HCT116 (cell line): ENCODE measurements around the gene RMND5A. TPM values are rescaled to one million over a fixed set of nuclear protein-coding genes. Genes with fewer than 3 reads are reported as not detected.

Experiments used
- ATAC-seq: fragments of 200-7000 bp; cut with Tn5 transposase; 2 replicates; pipeline ENCODE4 v1.9.1; 2020; ENCODE audit warnings: mild to moderate bottlenecking, moderate library complexity
- BruUV-seq: library from RNA; stranded (reverse); fragments of 400-500 nt; replicated peaks from 2 replicates; lab custom pipeline; 2021; lab: Mats Ljungman, UMichigan
- CTCF ChIA-PET: fragments of 300-600 bp; sonication (Branson Sonifier 250); formaldehyde crosslinking; loops from one replicate; lab custom pipeline; 2021; ENCODE audit warnings: antibody characterized with exemption; lab: Charles Lee
- POLR2A ChIA-PET: fragments of 300-600, 350-600 bp; sonication (Branson Sonifier 250); formaldehyde crosslinking; loops from one replicate; lab custom pipeline; 2021; ENCODE audit warnings: antibody characterized with exemption; lab: Charles Lee
- RAD21 ChIA-PET, 2 experiments: fragments of 300-600 bp; sonication (Branson Sonifier 250); formaldehyde crosslinking; loops; one replicate each; lab custom pipeline; 2023; ENCODE audit warnings: low total read pairs in 2 of 2; ENCODE audit not compliant: uncharacterized antibody in 2 of 2, unreplicated experiment in 2 of 2, low non-redundant PET in 1 of 2; lab: Charles Lee
- DNase-seq: peaks from one replicate; pipeline ENCODE4 v3.0.0-alpha.2; 2010; ENCODE audit warnings: low read depth, low spot score
- H2AFZ ChIP-seq: fragments of 200-600 bp; shearing (Covaris generic), sonication (generic); 2 replicates; pipeline ENCODE4 v1.6.1; 2017; ENCODE audit warnings: low read depth, mixed run types, mixed read lengths, antibody characterized with exemption, low read length; ENCODE audit not compliant: poor library complexity, severe bottlenecking
- H3K27ac ChIP-seq: 2 replicates; pipeline ENCODE4 v1.5.1; 2012; ENCODE audit warnings: low read depth, low read length
- H3K27me3 ChIP-seq: fragments of 200-600 bp; sonication (generic); 2 replicates; pipeline ENCODE4 v1.6.1; 2016; ENCODE audit warnings: mixed run types, low read length, mixed read lengths; ENCODE audit not compliant: insufficient read depth
- H3K36me3 ChIP-seq, 2 experiments: fragments of 200-500 bp in 1 of 2; fragments of 200-600 bp in 1 of 2; sonication (Bioruptor generic) in 1 of 2; sonication (generic) in 1 of 2; 2 replicates each; pipeline versions ENCODE4 v1.5.1 to v1.6.1; 2014 to 2016; ENCODE audit warnings: low read length in 2 of 2, inconsistent platforms in 1 of 2, mixed read lengths in 1 of 2, mixed run types in 1 of 2; ENCODE audit not compliant: insufficient read depth in 2 of 2, control insufficient read depth in 1 of 2
- H3K4me1 ChIP-seq, 2 experiments: fragments of 200-600 bp in 1 of 2; sonication (generic) in 1 of 2; 2 replicates each; pipeline versions ENCODE4 v1.5.1 to v1.6.1; 2012 to 2017; ENCODE audit warnings: low read length in 2 of 2, inconsistent platforms in 1 of 2, mild to moderate bottlenecking in 1 of 2, mixed read lengths in 1 of 2, mixed run types in 1 of 2, moderate library complexity in 1 of 2; ENCODE audit not compliant: insufficient read depth in 2 of 2, control insufficient read depth in 1 of 2
- H3K4me2 ChIP-seq: fragments of 200-600 bp; sonication (generic); 2 replicates; pipeline ENCODE4 v1.6.1; 2017; ENCODE audit warnings: mixed run types, low read length, mixed read lengths
- H3K4me3 ChIP-seq, 2 experiments: fragments of 200-600 bp in 1 of 2; sonication (generic) in 1 of 2; replicated peaks in 1 of 2; 2 replicates each; pipeline ENCODE4 v1.5.1; 2011 to 2016; ENCODE audit warnings: low read length in 2 of 2, control low read depth in 1 of 2, low read depth in 1 of 2, mild to moderate bottlenecking in 1 of 2, mixed read lengths in 1 of 2, mixed run types in 1 of 2
- H3K79me2 ChIP-seq: fragments of 200-600 bp; sonication (generic); 2 replicates; pipeline ENCODE4 v1.6.1; 2017; ENCODE audit warnings: mild to moderate bottlenecking, mixed run types, low read length, moderate library complexity, mixed read lengths; ENCODE audit not compliant: insufficient read depth
- H3K9ac ChIP-seq: fragments of 200-600 bp; sonication (generic); 2 replicates; pipeline ENCODE4 v1.6.1; 2016; ENCODE audit warnings: low read length, mixed read lengths
- H3K9me2 ChIP-seq: fragments of 200-600 bp; sonication (generic), shearing (Covaris generic); 2 replicates; pipeline ENCODE4 v1.6.1; 2017; ENCODE audit warnings: mixed run types, mild to moderate bottlenecking, moderate library complexity; ENCODE audit not compliant: insufficient read depth
- H3K9me3 ChIP-seq, 2 experiments: fragments of 200-500 bp in 1 of 2; fragments of 200-600 bp in 1 of 2; sonication (Bioruptor generic) in 1 of 2; sonication (generic) in 1 of 2; 2 replicates each; pipeline ENCODE4 v1.6.1; 2014 to 2017; ENCODE audit warnings: low read length in 2 of 2, mixed read lengths in 2 of 2, inconsistent platforms in 1 of 2, low read depth in 1 of 2, mild to moderate bottlenecking in 1 of 2, mixed run types in 1 of 2, moderate library complexity in 1 of 2; ENCODE audit not compliant: control insufficient read depth in 1 of 2, insufficient read depth in 1 of 2
- H4K20me1 ChIP-seq: fragments of 200-600 bp; sonication (generic), shearing (Covaris generic); 2 replicates; pipeline ENCODE4 v1.6.1; 2017; ENCODE audit warnings: mixed run types, mild to moderate bottlenecking, moderate library complexity; ENCODE audit not compliant: insufficient read depth
- CBX3 ChIP-seq: IDR thresholded peaks from 2 replicates; pipeline ENCODE4 v1.6.1; 2012; ENCODE audit warnings: low read depth
- EGR1 ChIP-seq: IDR thresholded peaks from 2 replicates; pipeline ENCODE4 v1.6.1; 2012; ENCODE audit warnings: low read depth
- ELF1 ChIP-seq: IDR thresholded peaks from 2 replicates; pipeline ENCODE4 v1.6.1; 2012; ENCODE audit warnings: low read depth, borderline replicate concordance
- EZH2 ChIP-seq: fragments of 200-600 bp; sonication (generic); IDR thresholded peaks from 2 replicates; pipeline ENCODE4 v1.6.1; 2017; ENCODE audit warnings: antibody characterized with exemption, mixed run types
- FOSL1 ChIP-seq: IDR thresholded peaks from 2 replicates; pipeline ENCODE4 v1.6.1; 2012; ENCODE audit warnings: low read depth
- JUND ChIP-seq: IDR thresholded peaks from 2 replicates; pipeline ENCODE4 v1.6.1; 2012
- POLR2AphosphoS5 ChIP-seq: IDR thresholded peaks from 2 replicates; pipeline ENCODE4 v1.6.1; 2011; ENCODE audit warnings: mild to moderate bottlenecking, low read depth, low read length, moderate library complexity
- RAD21 ChIP-seq: IDR thresholded peaks from 2 replicates; pipeline ENCODE4 v1.6.1; 2012; ENCODE audit warnings: low read depth, mild to moderate bottlenecking
- SP1 ChIP-seq: IDR thresholded peaks from 2 replicates; pipeline ENCODE4 v1.6.1; 2012; ENCODE audit warnings: low read depth
- TCF7L2 ChIP-seq: IDR thresholded peaks from 2 replicates; pipeline ENCODE4 v1.7.0; 2011; ENCODE audit warnings: borderline replicate concordance, inconsistent platforms; ENCODE audit not compliant: insufficient read depth, insufficient read length; ENCODE audit errors: extremely low read depth
- ZBTB33 ChIP-seq: IDR thresholded peaks from 2 replicates; pipeline ENCODE4 v1.6.1; 2011; ENCODE audit warnings: mild to moderate bottlenecking, low read length, moderate library complexity; ENCODE audit not compliant: insufficient replicate concordance; ENCODE audit errors: extremely low read depth
- ZFX ChIP-seq: fragments of 450-650 bp; IDR thresholded peaks from 2 replicates; pipeline ENCODE4 v1.6.1; 2017
- ZNF274 ChIP-seq: fragments of 200-500 bp; sonication (Bioruptor generic); IDR thresholded peaks from 2 replicates; pipeline ENCODE4 v1.6.1; 2014; ENCODE audit warnings: mild to moderate bottlenecking, low read depth, low read length, inconsistent platforms
- intact Hi-C: fragments of 100-400 bp; cut with micrococcal nuclease; formaldehyde crosslinking; loops from 2 replicates; pipeline ENCODE4 v1.10.0; 2022
- total RNA-seq: library from RNA; stranded (reverse); gene quantifications from one replicate; pipeline ENCODE4 v1.2.1, GENCODE V29; 2021; ENCODE audit not compliant: unreplicated experiment
- TF ChIP-seq, protein P1 (sequence below): IDR thresholded peaks from 2 replicates; pipeline ENCODE4 v1.6.1; 2012
- TF ChIP-seq, protein P2 (sequence below): IDR thresholded peaks from 2 replicates; pipeline ENCODE4 v1.6.1; 2012
- TF ChIP-seq, protein P3 (sequence below), 3 experiments: fragments of 200-600 bp in 1 of 3; sonication (generic) in 1 of 3; IDR thresholded peaks in 2 of 3; conservative IDR thresholded peaks in 1 of 3; 2 replicates each; pipeline ENCODE4 v1.5.1; 2012 to 2017; ENCODE audit warnings: low read depth in 2 of 3, low read length in 2 of 3, antibody characterized with exemption in 1 of 3, borderline replicate concordance in 1 of 3, control low read depth in 1 of 3, mild to moderate bottlenecking in 1 of 3, mixed read lengths in 1 of 3, mixed run types in 1 of 3, moderate library complexity in 1 of 3; ENCODE audit not compliant: insufficient read depth in 1 of 3

RMND5A gene
- total RNA-seq, 1 experiment from 2014 or later: 32.4 TPM

DNA sequence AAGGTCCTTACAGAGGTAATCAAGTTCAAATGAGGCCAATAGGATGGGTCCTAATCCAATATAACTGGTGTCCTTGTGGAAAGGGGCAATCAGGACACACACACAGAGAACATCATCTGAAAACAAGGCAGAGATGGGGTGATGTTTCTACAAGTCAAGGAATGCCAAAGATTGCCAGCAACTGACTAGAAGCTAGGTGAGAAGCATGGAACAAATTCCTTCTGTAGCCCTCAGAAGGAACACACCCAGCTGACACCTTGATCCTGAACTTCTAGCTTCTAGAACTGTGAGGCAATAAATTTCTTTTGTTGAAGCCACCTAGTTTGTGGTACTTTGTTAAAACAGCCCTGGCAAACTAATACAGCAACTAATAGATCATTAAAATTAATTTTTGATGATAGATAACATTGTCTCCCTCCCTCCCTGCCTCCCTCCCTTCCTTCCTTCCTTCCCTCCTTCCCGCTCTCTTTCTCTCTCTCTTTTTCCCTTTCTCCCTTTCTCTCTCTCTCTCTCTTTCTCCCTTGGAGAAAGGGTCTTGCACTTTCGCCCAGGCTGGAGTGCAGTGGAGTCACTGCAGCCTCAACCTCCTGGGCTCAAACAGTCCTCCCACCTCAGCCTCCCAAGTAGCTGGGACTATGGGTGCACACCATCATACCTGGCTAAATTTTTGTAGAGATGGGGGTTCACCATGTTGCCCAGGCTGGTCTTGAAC lies 80.9 kb downstream of the RMND5A start:
- DNase-seq: no peak
- H3K4me3 ChIP-seq: no peak overlapping the region
- POLR2A ChIA-PET: no interaction called here

More for the DNA sequence above, 80.9 kb downstream of the RMND5A start:
- Histone ChIP-seq H3K4me1 (no peaks in the 10 kb centered on the region), H3K27me3 (no peaks in the 10 kb centered on the region), H3K9me3 (peaks cover 7 to 10% of the 10 kb centered on the region in 2 experiments; a peak in 2 of 4 replicates), H2AFZ (no peak overlapping the region), H3K27ac (no peak overlapping the region), H4K20me1 (no peaks in the 10 kb centered on the region), H3K79me2 (no peaks in the 10 kb centered on the region), H3K9ac (no peak overlapping the region), H3K4me2 (no peak overlapping the region), H3K9me2 (no peaks in the 10 kb centered on the region), H3K36me3 (no peaks in the 10 kb centered on the region)
- intact Hi-C loops: loop anchor here (10.0 kb wide), 1 partner anchor 414 kb away; no protein-coding TSS in a partner anchor
- RAD21 ChIA-PET: no interaction called here
- CTCF ChIA-PET: no interaction called here
- no TSS peak for BruUV-seq
- ATAC-seq: no peak
- no peak for TF ChIP-seq ZBTB33
- no peak for TF ChIP-seq ELF1
- no peak for TF ChIP-seq ZFX
- no peak for TF ChIP-seq FOSL1
- TF ChIP-seq, protein P1, sequence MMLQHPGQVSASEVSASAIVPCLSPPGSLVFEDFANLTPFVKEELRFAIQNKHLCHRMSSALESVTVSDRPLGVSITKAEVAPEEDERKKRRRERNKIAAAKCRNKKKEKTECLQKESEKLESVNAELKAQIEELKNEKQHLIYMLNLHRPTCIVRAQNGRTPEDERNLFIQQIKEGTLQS: no peak
- TF ChIP-seq, protein P2, sequence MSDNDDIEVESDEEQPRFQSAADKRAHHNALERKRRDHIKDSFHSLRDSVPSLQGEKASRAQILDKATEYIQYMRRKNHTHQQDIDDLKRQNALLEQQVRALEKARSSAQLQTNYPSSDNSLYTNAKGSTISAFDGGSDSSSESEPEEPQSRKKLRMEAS: no peak
- no peak for TF ChIP-seq SP1
- TF ChIP-seq EGR1: no peak
- no peak for TF ChIP-seq RAD21
- no peak for TF ChIP-seq TCF7L2
- TF ChIP-seq JUND: no peak
- TF ChIP-seq ZNF274: no peak
- TF ChIP-seq, protein P3, sequence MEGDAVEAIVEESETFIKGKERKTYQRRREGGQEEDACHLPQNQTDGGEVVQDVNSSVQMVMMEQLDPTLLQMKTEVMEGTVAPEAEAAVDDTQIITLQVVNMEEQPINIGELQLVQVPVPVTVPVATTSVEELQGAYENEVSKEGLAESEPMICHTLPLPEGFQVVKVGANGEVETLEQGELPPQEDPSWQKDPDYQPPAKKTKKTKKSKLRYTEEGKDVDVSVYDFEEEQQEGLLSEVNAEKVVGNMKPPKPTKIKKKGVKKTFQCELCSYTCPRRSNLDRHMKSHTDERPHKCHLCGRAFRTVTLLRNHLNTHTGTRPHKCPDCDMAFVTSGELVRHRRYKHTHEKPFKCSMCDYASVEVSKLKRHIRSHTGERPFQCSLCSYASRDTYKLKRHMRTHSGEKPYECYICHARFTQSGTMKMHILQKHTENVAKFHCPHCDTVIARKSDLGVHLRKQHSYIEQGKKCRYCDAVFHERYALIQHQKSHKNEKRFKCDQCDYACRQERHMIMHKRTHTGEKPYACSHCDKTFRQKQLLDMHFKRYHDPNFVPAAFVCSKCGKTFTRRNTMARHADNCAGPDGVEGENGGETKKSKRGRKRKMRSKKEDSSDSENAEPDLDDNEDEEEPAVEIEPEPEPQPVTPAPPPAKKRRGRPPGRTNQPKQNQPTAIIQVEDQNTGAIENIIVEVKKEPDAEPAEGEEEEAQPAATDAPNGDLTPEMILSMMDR (IDR thresholded peaks at IDR 0.05 in 2 of 3, conservative IDR thresholded peaks at IDR 0.05 in 1 of 3; ENCODE audit: borderline replicate concordance in 1 of 3, insufficient read depth in 1 of 3, low read depth in 2 of 3, low read length in 2 of 3): no peak
- no peak for TF ChIP-seq EZH2
- TF ChIP-seq CBX3: no peak
- no peak for TF ChIP-seq POLR2AphosphoS5
